HepG2 (cell line): ENCODE data around the gene SYTL2.

Experiments
- ATF6 ChIP-seq: sonication (generic); formaldehyde crosslinking; conservative IDR thresholded peaks from 2 replicates; pipeline ENCODE4 v1.4.0; 2020; ENCODE audit warnings: missing genetic modification reagents
- TEAD2 ChIP-seq: sonication (generic); formaldehyde crosslinking; IDR thresholded peaks from 2 replicates; pipeline ENCODE4 v1.9.0; 2021; ENCODE audit warnings: missing genetic modification reagents
- ZZZ3 ChIP-seq: sonication (generic); formaldehyde crosslinking; IDR thresholded peaks from 2 replicates; pipeline ENCODE4 v1.4.0; 2020; ENCODE audit warnings: missing genetic modification reagents, mild to moderate bottlenecking, borderline replicate concordance

- TF ChIP-seq ATF6 (CRISPR knock-in tag) (no peak), ZZZ3 (CRISPR knock-in tag) (no peak), TEAD2 (CRISPR knock-in tag) (no peak)
Observed at GRCh38 chr11:85857098-85857497, 46.2 kb upstream of the SYTL2 start.
